GM18868 (cell line): ENCODE results near the gene MC1R.
"Not testable (repeated sequence)": the region's sequence is repeated elsewhere in the genome, so short reads cannot be mapped to it uniquely, and the experiment has no call there.

Experiments used
- ATAC-seq: cut with Tn5 transposase; IDR thresholded peaks from one replicate; pipeline ENCODE4 v1.9.1; 2021; ENCODE audit warnings: mild to moderate bottlenecking, moderate library complexity; ENCODE audit not compliant: unreplicated experiment

Gene MC1R

DNA sequence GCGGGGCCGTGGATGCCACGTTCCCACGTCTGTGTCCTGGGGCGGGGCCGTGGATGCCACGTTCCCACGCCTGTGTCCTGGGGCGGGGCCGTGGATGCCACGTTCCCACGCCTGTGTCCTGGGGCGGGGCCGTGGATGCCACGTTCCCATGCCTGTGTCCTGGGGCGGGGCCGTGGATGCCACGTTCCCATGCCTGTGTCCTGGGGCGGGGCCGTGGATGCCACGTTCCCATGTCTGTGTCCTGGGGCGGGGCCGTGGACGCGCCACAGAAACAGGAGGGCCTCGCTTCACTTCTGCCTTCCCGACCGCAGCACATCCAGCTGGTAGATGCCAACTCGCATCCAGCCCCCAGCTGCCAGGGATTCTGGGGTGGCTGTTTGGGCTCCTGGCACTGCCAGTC, 15.4 kb downstream of the MC1R start:
- ATAC-seq: not testable (repeated sequence)

DNA sequence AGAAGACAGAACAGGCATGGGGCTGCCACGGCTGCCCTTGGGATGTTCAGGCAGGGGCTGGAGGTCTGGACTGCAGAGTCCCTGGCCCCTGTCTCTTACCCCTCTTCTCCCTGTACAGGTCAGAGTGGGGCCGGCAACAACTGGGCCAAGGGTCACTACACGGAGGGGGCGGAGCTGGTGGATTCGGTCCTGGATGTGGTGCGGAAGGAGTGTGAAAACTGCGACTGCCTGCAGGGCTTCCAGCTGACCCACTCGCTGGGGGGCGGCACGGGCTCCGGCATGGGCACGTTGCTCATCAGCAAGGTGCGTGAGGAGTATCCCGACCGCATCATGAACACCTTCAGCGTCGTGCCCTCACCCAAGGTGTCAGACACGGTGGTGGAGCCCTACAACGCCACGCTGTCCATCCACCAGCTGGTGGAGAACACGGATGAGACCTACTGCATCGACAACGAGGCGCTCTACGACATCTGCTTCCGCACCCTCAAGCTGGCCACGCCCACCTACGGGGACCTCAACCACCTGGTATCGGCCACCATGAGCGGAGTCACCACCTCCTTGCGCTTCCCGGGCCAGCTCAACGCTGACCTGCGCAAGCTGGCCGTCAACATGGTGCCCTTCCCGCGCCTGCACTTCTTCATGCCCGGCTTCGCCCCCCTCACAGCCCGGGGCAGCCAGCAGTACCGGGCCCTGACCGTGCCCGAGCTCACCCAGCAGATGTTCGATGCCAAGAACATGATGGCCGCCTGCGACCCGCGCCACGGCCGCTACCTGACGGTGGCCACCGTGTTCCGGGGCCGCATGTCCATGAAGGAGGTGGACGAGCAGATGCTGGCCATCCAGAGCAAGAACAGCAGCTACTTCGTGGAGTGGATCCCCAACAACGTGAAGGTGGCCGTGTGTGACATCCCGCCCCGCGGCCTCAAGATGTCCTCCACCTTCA, 16.2 kb downstream of the MC1R start:
- ATAC-seq: no peak

DNA sequence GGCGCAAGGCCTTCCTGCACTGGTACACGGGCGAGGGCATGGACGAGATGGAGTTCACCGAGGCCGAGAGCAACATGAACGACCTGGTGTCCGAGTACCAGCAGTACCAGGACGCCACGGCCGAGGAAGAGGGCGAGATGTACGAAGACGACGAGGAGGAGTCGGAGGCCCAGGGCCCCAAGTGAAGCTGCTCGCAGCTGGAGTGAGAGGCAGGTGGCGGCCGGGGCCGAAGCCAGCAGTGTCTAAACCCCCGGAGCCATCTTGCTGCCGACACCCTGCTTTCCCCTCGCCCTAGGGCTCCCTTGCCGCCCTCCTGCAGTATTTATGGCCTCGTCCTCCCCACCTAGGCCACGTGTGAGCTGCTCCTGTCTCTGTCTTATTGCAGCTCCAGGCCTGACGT, 17.0 kb downstream of the MC1R start:
- ATAC-seq: not testable (repeated sequence)

DNA sequence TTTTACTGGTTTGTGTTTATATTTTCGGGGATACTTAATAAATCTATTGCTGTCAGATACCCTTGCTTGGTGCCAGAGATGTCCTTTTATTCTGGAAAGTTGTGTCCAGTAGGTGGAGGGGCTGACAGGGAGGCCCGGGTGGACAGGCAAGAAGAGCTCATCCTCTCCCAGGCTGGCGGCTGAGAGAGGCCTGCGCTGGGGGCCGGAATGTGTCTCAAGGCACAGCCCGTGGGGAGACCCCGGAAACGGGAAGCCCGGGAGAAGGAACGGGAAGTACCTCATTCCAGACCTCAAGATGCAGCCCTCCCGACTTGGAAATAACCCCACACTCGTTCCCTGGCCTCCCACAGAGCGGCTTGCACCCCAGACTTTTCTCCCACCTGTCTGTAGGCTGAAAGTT, 17.4 kb downstream of the MC1R start:
- no peak for ATAC-seq

DNA sequence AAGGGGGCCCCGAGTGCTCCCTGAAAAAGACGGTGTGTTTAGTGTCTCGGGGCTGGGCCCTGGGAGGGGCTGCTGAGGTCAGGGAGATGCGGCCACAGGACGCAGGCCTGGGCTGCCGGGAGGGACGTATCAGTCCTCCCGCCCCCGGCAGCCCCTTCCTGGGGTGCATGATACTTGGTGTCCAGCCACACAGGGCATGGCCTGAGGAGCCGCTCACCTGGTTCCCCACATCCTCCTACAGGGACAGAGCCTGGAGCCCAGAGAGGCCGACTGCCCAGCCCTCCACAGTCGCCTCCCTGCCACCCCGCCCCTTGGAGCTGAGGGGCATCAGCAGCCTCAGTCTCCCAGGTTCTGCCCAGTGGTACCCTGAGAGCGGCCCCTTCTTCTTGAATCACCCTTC, 17.8 kb downstream of the MC1R start:
- ATAC-seq: no peak

DNA sequence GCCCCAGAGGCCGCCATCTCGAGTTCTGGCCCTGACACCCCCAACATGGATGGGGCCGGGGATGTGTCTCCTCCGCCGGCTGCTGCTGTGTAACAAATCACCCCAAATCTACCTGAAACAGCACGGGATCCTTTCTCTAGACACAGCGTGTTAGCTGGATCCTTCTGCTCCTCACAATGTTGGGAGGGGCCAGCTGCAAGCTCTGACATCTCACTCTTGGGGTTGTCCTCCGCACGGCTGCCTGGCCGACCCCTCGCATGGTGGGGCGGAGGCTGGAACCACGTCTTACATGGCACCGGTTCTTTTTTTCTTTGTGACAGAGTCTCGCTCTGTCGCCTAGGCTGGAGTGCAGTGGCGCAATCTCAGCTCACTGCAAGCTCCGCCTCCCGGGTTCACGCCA, 18.3 kb downstream of the MC1R start:
- no peak for ATAC-seq

DNA sequence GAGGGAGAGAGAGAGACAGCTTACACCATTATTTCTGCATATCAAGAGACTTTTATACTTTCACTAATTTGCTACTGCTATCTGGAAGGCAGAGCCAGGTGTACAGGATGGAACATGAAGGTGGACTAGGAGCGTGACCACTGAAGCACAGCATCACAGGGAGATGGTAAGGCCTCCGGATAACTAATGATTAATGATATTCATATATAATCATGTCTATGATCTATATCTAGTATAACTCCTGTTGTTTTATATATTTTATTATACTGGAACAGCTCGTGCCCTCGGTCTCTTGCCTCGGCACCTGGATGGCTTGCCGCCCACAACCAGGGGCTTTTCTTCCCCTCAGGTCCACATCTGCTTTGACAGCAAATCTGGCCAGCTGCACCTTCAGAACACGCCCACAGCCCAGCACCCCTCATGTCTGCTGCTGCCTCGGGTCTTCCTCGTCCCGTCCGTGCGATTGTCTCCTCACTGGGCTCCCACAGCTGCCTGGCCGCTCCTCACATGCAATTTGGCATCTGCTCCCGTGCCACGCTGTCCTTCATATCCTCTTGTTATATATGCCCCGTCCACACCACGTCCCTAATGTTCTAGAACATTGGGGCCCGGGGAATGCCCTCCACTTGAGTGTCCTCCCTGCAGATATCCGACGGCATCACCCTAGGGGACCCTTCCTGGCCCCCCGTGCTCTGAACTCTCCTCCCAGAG, 19.7 kb downstream of the MC1R start:
- ATAC-seq: no peak

DNA sequence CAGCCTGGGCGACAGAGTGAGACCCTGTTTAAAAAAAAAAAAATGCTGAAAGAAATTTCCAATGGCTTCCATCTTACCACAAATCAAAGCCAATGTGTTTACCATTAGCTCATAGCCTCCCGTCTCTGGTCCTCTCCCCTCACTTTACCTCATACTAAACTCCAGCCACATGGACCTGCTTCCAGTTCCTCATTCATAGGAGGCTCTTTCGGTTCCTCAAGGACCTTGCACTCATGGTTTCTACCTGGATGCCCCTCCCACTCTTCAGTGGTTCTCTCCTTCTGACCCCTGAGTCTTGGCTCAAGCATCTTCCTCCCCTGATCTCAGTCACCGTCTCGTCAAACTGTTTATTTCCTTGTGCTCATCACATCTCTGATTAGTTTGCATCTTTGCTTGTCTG, 26.1 kb downstream of the MC1R start:
- ATAC-seq: no peak

DNA sequence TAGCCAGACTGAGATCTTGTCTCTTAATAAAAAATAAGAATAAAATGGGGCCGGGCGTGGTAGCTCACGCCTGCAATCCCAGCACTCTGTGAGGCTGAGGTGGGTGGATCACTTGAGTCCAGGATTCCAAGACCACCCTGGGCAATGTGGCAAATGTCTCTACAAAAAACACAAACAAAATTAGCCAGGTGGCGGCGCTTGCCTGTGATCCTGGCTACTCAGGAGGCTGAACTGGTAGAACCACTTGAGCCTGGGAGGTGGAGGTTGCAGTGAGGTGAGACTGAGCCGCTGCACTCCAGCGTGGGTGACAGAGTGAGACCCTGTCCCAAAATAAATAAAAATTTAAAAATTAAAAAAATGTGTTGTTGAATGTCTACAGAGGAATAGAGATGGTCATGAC, 27.0 kb downstream of the MC1R start:
- ATAC-seq: no peak

DNA sequence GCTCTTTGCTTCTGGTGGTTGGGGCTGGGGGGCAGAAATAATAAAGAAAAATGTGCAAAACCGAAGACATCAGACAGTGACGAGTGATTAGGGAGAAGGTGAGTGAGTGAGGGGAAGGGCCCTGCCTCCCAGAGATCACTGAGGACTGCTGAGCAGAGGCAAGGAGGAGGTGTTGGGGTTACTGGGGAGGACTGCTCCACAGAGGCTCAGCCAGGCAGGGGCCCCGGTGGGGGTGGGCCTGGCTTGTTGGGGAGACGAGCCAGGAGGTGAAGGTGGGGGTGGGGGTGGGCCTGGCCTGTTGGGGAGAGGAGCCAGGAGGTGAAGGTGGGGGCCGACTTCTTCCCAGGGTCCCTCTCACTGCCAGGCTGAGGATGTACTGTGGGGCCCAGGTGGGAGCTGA, 27.9 kb downstream of the MC1R start:
- no peak for ATAC-seq

DNA sequence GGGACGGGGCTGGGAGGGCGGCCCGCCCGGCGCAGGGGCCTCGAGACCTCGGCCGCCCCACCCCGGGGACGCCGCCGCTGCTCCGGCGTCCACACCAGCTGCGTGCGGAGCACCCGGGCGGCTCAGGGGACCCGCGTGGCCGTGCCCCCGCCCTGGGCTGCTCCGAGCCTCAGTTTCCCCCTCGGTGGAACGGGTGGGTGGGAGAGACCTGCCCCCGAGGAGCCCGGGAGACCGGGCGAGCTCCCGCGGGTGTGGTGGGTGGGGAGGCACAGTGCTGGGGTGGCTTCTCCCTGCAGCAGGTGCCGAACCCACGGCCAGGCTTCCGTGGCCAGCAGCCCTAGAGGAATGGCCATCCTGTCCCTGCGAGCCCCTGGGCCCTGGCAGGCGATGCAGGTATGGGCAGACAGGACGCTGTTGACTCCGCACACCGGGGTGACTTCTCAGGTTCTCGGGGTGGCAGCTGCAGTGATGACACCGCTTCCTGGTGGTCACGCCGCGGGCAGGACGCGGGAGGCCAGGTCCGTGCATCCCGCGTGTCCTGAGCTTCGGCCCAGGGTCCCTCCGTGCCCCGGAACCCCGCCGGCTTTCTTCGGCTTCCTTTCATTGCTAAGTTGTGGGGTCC, 30.6 kb downstream of the MC1R start:
- ATAC-seq: no peak

DNA sequence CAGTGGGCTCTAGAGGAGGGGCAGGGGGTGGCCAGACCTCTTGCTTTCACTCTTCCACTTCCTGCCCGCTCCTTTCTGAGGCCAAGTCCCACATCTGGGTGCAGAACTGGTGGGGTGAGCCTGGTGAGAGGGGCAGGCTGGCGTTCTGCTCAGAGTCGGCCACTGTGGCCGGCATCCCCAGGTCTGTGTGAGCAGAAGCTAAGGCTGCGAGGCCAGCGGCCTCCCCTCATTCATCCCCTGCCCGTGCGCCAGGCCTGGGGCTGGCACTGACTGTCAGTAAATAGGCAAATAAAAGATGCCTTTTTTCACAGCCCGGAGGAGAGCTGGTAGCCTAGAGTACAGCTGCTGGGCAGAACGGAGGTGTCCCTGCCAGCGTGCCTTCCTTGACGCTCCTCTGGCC, 31.1 kb downstream of the MC1R start:
- no peak for ATAC-seq

DNA sequence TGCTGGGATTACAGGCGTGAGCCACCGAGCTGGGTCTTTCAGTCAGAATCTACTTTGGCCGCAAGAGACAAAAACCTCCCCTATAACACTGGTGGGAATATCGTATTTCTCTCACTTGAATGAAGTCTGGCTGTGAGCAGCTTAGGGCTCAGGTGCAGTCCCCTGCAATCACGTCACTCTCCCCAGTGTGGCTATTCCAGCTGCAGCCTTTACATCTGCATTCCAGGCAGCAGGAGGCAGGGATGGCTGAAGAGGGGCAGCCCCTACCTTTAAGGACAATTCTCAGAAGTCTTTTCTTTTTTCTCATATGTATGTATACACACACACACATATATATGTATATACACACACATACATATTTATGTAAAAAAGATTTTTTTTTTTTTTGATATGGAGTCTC, 32.8 kb downstream of the MC1R start:
- ATAC-seq: no peak

DNA sequence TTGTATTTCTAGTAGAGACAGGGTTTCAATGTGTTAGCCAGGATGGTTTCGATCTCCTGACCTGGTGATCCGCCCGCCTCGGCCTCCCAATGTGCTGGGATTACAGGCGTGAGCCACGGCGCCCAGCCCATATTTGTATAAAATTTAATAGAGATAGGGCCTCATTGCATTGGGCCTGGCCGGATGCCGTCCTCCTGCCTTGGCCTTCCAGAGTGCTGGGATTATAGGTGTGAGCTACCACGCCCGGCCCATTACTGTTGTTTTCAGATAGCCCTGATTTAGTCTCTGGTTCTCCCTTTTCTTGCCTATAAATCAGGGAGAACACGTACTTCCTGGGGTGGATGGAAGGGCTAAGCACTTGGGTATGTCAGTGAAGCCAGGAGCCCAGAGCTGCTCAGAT, 33.4 kb downstream of the MC1R start:
- ATAC-seq: no peak

DNA sequence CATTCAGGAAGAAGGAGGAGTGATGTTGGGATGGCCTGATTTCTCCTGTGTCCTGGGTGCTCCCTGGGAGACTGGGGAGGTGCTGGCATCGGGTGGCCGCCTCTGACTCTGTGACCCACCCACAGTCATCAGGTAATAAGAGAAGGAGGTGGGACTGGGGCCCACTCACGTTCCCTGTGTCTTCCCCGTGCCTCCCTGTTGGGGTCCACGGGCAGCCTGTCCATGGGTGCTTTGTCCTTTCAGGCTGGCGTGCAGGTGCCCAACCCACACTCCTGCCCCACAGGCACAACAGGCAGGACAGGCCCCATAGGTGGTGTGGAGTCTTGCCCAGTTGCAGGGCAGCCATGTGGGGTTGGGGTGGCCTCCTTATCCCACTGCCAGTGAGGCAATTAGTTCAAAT, 33.9 kb downstream of the MC1R start:
- no peak for ATAC-seq

DNA sequence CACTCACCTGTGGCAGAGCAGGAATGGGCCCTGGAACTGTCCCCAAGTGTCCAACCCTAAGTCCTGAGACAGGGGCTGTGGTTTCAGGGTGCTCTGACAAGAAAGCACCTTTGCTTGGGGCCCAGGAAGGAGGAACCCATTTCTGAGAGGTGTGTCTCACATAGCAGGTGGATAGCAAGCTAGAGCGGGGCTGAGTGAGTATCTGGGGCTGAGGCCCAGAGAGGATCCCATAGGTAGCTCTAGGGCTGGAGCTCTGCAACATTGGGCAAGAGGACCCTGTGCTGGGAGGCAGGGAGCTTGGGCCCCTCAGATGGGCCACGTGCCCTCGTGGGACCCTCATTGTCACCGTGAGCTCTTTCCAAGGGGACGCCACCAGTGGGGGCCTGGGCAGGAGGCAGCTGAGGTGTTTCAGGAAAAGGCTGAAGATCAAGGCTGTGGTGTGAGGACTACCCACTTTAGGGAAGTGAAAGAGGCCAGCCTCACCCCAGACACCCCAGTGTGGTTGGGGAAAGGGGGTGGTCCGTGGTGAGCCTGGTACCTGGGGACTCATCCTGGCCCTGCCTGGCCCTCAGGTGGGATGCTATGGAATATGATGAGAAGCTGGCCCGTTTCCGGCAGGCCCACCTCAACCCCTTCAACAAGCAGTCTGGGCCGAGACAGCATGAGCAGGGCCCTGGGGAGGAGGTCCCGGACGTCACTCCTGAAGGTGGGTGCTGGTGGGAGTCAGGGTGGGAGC, 35.2 kb downstream of the MC1R start:
- ATAC-seq: peak; percentile 66

DNA sequence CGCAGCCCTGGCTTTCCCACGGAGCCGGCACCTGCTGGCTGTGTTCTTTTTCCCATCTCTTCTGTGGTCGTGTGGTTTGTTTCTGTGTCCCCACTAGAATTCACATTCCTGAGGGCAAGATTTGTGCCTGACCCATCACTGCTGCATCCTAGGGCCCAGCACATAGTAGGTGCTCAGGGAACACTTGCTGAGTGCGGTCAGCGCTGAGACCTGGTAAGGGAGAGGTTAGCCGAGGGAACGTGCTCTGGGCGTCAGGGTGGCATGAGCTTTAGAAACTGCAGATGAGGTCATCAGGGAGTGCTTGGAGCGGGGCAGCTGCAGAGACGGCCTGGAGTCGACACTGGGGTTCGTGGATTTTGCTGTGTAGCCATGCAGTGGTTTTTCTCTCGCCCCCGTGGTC, 35.8 kb downstream of the MC1R start:
- no peak for ATAC-seq

DNA sequence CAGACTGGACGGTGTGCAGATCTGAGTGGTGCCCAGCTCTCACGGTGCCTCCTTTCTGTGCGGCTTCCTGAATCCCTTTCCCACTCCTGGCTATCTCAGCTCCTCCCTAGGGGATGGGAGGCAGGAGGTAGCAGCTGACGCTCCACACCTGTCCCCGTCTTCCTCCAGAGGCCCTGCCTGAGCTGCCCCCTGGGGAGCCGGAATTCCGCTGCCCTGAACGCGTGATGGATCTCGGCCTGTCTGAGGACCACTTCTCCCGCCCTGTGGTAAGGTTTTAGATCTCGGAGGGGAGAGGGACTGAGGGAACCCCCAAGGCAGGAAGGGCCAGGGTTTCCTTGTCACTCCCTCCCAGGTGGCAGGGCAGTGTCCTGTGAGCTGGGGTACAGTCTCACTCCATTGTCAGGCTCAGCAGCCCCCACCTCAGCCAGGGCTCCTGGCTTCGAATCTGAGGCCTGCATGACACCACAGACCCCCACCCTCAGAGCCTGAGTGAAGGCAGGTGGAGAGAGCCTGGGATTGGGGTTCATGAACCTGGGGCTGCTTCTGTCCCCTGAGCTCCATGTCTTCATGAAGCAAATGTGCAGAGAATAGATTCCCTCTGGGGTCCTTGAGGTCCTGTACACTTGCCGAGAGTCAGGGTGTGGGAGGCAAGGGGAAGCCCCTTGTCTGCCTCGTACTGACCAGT, 36.5 kb downstream of the MC1R start:
- no peak for ATAC-seq

DNA sequence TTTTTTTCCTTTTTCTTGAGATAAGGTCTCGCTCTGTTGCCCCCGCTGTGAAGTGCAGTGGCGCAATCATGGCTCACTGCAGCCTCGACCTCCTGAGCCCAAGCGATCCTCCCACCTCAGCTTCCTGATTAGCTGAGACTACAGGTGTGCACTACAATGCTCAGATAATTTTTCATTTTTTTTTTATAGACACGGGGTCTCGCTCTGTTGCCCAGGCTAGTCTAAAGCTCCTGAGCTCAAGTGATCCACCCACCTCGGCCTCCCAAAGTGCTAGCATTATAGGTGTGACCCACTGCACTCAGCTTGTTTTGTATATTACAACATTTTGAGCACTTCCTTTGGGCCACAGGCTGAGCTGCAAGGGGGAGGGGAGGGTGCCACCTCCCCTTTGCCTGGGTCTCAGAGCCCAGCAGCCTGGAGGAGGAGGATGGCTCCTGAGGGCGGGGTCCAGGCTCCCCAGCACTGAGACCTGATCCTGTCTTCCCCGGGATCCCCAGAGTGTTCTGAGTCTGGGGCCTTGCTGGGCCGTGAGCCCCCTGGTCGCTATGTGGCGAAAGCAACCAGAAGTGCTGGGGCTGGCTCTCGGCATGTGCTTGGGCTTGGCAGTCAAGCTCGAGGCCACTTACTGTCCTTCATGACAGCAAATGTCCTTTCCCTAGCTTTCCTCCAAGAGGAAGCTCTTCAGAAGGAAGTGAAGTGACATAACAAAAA, 38.0 kb downstream of the MC1R start:
- ATAC-seq: no peak

DNA sequence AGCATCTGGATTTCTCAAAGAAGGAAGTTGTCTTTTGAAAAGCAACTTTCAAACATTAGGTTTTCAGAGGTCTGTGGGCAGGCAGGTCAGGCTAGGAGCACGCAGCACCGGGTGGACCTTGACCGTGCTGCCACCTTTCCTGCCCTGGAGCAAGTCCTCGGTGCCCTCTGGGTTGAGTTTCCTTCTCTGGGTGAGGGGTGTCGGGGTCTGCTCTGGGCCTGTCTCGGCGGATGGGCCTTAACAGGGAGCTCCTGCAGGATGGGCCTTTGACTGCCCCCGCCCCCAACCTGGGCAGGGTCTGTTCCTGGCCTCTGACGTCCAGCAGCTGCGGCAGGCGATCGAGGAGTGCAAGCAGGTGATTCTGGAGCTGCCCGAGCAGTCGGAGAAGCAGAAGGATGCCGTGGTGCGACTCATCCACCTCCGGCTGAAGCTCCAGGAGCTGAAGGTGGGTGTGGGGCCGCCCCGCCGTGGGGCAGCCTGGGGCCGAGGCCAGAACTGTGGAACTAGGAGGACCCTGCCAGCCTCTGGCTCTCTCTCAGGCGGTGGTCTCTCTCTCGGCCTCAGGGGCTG, 38.6 kb downstream of the MC1R start:
- ATAC-seq: no peak
